RPMI7951 (cell line): Measurements from ENCODE around the gene KDM7A. TPM values are rescaled to one million over a fixed set of nuclear protein-coding genes. Genes with fewer than 3 reads are reported as not detected.

Source experiments
- DNase-seq: peaks from one replicate; pipeline ENCODE4 v3.0.0-alpha.2; 2012; ENCODE audit warnings: low read depth
- total RNA-seq: library from RNA; depleted of rRNA; stranded (reverse); fragments of >200 nt; shearing (Covaris generic); gene quantifications from 2 replicates; pipeline ENCODE4 v1.2.3, GENCODE V29; 2014

KDM7A gene
- total RNA-seq, 1 experiment from 2014 or later: 1.2 TPM

DNA sequence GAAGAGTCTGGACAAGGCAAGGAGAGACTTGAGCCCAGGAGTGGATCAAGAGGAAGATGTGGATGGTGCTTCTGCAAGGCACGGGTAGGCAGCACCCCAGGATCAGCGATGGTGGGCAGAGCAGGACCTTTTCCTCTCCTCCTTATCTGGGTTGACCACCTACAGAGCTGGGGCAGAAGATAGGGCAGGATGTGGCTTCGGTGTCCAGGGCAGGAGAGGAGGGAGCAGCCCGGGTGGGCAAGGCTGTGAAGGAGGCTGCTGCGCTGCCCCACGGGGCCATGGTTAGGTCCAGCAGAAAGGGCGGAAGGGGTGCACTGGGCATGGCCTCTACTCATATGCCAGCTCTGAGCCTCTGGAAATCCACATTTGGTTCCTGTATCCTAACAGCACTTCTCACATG lies 94.0 kb downstream of the KDM7A start:
- DNase-seq: no peak

DNA sequence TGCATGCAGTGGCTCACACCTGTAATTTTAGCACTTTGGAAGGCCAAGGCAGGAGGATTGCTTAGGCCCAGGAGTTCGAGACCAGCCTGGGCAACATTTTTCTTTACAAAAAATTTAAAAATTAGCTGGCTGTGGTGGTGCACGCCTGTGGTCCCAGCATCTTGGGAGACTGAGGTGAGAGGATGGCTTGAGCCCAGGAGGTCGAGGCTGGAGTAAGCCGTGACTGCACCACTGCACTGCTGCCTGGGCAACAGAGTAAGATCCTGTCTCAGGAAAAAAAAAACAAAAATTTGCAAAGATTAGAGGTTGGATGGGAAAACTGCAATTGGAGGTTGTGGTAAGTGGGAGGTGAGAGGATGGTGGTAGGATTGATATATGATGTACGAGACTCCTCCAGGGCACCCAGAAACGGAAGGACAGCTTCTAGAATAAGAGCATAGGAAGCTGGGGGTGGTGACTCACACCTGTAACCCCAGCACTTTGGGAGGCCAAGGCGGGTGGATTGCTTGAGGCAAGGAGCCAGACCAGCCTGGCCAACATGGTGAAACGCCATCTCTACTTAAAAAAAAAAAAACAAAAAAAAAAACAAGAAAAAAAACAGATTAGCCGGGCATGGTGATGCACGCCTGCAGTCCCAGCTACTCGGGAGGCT lies 94.9 kb downstream of the KDM7A start:
- DNase-seq: peak; percentile 68

DNA sequence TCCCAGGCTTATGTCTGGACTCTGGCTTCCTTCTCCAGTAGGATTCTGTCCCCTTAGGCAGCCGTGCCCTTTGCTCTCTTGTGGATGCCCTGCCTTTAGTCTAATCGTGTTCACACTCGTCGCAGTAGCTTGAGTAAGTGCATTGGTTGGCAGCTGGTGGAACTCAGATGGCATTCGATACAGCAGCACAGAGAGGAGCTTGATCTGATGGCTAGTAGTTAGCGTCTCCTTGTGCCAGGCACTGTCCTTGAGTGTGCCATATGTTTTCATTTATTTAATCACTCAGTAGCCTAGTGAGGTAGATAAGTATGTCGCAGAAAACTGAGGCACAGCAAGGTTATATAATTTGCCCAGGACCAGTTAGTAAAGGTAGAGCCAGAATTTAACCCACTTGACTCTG lies 95.9 kb downstream of the KDM7A start:
- DNase-seq: no peak

DNA sequence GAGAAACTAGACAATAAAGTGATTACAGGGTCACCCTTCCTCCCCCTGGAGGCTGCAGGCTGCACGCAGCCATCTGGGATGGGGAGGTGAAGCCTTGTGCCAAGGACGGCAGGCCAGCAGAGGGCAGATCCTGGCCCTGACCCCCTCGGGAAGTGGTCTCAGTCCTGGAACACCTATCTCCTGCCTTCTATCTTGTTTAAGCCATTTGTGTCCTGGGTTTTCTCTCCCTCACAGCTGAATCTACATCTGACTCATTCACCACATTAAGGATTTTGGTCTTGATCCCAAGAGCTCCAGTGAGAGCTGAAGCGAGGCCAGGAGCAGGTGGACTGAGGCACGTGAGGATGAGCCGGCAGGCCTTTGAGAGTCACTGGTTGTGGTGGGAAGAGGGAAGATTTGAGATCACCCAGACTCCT lies 97.7 kb downstream of the KDM7A start:
- DNase-seq: peak; percentile 87

DNA sequence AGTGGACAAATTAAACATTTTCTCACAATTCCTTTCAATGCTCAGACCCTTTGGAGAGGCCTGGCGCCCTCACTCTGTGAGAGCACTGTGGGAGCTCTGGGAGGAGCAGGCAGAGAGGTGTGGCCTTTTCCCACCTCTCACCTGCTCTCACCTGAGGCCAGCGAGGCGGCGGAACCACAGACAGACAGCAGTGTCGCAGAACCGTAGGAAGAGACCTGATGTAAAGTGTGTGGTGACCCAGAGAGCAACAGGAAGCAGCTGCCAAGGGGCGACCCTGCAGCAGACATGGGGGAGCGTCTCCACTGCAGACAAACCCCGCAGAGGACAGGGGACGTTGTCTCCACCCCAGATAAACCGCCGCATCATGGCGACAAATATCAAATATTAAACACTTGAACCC lies 98.4 kb downstream of the KDM7A start:
- DNase-seq: no peak

DNA sequence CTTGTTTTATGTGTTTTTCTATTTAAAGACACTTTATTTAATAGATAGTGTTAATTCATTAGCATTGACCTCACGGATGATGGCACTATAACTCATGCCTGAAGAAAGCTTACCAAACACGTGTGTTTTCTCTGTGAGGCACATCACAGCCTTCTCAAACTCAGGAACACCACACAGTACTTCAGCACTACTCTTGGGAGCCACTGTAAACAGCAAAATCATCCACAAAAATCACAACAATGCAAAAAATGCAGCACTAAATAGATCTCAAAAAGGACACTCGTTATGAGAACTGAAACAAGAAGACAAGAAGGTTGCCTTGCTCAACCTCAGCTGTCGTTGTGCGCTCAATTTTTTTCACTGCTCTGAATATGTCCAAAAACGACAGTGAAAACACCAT lies 102.0 kb downstream of the KDM7A start:
- DNase-seq: no peak

DNA sequence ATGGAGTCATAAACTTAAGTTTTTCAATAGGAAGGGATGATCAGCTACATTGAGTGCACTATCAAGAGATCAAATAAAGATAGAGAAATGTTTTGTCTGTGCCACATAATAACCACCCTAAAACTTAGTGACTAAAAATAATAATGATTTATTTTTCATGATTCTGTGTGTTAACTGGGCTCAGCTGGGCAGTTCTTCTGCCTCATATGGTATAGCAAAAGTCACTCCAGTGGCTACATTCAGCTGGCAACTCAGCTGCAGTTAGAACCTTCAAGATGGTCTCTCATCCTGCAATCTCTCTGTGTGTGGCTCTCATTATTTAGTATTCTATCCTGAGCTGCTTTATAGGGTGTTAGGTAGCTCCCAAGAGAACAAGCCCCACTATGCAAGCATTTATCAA lies 106.2 kb downstream of the KDM7A start:
- DNase-seq: no peak

DNA sequence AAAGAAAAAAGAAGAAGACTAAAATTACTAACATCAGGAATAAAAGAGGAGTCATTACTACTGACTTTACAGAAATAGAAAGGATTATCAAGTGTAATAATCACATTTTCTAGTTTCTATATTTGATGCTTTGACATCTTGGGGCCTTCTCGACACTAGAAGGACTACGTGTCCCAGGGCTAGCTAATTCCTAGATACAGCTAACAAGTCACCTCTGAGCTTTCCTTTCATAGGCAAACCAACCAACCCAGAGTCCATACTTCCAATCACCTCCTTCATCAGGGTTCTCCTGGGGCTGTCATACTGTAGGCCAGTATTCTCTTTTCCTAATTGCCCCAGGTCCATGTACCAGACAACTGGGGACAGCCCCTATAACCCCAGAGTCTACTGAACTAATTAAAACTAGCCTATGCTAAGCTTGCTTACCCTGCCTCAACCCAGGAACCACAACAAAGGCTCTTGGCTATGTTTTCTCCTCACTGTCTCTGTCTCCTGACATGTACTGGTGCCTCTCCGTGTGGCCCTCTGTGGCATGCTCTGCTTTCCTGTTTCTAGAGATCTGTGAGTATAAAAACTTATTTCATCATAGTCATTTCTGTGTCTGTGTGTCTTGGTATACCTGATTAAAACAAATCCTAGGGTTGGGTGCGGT lies 107.4 kb downstream of the KDM7A start:
- no peak for DNase-seq

DNA sequence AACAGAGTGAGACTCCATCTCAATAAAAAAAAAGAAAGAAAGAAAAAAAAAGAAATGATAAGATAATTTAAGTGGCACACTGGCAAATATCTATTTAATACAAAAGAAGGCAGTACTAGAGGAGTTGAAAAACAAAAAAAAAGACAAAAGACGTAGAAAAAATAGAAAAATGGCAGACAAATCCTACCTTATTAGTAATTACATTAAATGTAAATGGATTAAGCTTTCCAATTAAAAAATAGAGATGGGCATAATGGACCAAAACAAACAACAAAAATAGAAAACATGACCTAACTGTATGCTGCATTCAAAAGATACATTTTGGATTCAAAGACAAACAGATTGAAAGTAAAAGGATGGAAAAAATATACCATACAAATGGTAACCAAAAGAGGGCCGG lies 108.8 kb downstream of the KDM7A start:
- no peak for DNase-seq

DNA sequence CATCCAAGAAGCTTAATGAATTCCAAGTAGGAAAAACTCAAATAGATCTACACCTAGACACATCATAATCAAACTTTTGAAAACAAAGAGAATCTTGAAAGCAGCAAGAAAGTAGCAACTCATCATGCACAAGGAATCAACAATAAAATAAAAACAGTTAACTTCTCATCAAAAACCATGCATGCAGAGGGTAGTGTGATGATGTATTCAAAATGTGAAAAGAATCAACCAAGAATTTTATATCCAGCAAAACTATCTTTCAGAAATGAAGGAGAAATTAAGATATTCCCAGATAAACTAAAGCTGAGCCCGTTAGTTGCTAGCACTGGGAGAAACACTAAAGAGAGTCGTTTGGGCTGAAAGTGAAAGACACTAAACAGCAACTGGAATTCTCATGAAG lies 109.7 kb downstream of the KDM7A start:
- no peak for DNase-seq

DNA sequence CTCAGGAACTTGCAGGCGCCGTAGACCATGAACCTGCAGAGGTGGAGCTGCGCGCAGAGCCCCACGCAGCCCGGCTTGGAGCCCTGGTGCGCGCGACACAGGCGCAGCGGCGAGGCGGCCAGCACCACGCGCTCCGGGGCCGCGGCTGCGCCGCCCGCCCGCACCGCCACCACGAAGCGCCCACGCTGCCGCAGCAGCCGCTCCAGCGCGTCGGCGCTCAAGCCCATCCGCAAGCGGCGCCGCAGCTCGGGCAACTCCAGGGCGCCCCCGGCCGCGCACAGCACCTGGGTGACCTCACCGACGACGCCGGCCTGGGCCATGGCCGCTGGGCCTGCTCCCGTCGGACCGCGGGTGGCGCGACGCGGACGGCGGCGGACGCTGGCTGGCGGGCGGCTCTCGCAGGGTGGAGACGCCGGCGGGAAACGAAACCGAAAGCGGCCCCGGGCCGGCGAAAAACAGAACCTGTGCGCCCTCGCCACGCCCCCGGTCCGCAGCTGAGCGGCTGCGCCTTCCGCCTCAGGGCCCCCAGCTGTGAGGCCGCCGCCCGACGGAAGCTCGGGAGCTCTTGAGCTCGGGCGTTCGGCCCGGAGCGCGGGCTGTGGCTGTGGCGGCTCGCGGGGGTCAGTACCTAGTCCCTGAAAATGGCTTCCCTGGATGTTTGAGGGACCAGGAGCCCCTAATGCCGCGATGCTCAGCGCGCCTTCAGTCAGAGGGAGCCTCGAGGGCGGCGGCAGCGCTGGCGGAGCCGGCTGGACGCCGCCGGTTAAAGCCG lies 114.1 kb downstream of the KDM7A start, which contains the start of gene PARP12:
PARP12 (minus strand) TSS at position 424 of the 772 bp plus-strand sequence; CDS start at position 320, 104 bp downstream.
- DNase-seq: peak; percentile 90

DNA sequence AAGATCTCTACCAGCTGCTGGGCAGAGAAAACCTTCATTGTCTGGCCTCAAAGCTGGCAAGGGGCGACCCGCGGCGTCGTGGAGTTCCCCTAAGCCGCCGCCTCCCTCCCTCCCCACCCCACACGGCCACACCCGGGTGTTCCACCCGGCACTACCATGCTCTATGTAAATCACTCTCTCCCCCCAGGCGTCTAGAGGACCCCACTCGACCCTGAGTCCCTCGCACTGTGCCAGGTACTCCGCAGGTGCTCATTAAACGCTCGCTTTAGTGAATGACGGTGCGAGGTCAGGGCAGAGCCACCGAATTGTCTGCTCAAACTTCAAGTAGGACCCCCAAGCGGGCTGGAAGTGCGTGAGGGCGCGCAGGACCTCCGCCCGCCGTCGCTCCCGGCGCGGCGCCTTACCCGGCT lies 114.7 kb downstream of the KDM7A start:
- peak; percentile 31 for DNase-seq

DNA sequence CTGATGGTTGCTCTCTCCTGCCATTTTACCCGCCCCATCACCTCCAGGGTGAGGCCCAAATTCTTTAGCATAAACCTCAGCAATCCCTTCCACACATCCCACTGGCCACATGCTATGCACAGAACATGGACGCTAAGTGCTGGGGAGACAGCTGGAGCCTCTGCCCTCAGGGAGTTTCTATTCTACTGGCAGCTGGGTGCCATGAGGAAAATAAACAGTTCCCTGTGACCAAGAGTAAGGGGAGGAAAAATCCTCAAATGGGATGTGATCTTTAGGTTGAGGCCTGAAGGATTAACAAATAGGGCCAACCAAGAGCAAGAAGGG lies 115.2 kb downstream of the KDM7A start:
- peak; percentile 40 for DNase-seq

DNA sequence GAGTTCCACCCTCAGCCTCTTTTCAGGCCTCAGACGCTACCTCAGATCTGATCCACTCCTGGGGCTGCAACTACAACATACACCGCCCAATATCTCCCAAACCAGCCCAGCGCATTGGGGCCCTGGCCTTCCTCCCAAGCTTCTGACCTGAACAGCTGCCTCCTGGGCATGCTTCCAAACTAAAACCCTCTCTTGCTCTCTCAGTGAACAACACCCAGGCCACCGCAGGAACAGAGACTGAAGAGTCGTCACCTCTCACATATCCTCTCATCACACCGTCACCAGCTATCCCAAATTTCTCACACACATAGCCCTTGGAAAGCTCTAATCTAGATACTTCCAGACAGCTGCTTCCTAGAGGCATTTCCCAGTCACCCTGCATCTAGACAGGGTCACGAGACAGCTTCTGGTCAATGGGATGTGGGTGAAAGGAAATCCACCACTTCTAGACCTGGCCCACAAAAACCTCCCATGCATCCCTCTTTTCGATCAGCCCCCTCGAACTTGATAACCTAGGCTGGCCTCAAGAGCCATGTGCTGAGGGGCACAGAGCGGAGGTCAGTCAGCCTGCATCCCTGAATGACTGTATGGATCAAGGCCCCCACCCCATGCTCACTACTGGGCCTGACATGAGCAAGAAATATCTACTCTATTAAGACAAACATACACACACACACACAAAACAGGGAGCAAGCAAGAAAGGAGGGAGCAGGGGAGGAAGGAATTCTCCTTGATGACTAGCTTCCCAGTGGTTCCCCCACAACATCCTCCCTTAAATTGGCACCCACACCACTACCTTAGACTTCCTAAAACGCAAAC lies 115.8 kb downstream of the KDM7A start:
- peak; percentile 82 for DNase-seq

DNA sequence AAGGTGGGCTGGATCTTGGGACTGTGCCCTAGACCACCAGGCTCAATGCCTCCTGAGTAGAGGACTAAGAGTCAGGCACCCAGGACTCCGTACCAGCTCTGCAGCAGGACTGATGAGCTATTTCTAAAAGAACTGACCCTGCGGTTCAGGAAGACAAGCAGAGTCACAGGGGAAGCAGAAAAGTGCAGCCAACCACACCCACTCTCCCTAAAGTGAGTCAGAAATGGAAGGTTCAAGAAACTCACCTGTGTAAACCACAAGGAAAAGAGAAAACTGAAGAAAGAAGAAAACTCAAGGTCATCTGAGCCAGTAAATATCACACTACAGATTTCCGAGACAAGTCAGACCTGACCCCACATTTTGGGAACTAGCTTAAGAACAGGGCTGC lies 116.5 kb downstream of the KDM7A start:
- no peak for DNase-seq

DNA sequence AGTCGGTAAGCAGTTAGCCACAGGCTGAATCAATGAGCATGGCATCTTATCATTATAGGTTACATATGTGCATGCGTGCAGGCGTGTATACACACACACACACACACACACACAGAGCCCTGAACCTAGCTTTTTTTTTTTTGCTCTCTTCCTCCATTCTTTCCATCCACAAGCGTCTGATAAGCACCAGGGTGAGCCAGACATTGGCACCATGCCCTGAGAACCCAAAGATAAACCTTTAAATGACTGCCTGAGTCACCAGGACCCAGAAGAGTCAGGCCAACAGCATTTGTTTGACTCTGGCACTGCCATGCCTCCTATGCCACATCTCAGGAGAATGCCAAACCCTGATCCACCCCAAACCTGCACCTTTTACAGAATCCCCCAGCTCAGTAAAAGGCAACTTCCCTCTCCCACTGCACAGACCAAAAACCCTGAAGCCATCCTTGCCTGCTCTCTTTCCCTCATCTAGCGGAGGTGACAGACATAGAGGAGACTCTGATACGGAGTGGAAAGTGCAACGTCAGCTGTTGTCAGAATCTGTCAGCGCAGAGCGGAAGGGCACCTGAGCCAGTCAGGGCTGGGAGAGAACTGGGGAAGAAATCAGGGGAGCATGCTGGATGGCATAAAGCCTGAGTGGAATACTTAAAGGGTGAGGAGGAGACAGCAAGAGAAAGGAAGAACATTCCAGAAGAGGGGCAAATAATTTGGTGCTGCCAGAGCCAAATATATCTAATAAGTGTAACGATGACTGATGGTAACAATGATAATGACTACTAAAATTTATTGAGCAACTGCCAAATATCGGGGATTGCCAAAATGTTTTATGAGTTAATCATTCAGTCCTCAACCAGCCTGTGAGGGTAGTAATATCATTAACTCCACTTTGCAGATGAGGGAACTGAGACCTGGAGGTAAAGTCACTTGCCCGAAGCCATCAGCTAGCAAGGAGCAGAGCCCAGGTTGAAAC lies 117.2 kb downstream of the KDM7A start:
- DNase-seq: peak; percentile 94

DNA sequence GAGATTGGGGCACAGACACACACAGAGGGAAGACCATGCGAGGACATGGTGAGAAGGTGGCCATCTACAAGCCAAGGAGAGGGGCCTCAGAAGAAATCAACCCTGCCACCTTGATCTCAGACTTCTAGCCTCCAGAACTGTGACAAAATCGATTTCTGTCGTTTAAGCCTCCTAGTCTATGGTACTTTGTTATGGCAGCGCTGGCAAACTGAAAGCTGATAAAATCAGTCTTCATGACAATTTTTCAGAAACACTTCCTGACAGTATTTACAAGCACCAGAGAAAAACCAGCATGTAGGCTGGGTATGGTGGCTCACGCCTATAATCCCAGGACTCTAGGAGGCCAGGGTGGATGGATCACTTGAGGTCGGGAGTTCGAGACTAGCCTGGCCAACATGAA lies 118.3 kb downstream of the KDM7A start:
- no peak for DNase-seq

DNA sequence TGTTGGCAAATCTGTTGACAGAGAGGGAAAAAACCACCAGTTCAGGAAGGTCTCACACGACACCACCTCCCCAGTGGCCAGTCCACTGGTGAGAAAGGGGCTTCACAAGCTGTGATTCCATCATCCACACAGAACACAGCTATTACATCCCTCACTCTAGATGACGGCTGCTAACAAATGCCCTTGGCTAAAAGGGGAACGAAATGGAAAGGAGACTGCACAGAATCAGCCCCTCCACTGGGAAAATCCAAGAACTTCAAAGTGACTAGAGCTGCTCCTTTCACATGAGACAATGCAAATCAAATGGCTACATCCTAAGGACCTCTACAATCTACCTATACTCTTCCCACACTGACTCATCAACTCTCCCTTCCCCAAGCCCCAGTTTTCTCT lies 119.6 kb downstream of the KDM7A start:
- no peak for DNase-seq

DNA sequence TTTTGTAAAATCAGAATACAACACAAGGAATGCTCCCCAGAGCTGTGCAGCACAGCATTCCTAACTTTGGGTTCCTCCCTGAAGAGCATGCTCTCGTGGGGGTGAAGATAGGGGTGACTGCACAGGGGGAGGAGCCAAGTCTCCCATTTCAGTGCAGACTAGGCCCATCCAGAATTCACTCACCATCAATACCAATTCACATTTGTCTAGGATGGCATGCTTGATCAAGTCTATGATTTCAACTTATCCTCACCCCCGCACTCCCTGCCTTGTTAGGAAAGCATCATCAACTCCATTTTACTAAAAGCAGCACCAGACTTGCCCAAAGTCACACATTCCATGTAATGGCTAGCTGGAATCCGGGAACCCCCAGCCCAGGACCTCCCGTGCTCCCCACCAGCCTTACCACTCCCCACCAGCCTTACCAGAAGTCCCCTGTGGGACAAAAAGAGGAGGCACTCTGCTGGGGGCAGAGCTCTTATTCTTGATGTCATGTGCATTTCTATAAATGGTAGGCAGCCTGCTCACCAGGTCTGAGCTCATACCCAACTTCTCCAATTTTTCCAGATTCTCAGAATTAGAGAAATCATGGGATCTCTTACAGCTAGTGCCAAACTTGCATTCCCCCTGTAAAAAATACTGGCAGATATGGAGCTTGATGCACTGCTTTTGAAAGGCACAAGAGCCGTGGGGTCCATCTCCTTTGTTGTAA lies 120.2 kb downstream of the KDM7A start:
- DNase-seq: no peak

DNA sequence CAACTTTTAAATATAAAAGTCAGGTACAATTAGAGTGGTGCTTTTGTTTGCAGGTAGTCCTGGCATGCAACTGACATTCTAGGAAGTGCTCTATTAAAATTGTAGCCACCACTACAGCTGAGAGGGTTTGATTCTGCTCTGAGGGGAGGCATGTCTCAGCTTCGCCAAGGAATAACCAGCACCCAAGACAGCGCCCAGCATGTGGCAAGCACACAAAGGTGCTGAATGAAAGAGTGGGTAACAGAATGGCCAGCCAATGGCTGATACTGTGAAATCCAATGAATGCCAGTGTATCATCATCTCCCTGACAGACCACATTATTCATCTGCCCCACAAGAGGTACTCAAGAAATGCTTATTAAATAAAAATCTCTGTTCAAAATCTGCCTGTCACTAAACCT lies 121.0 kb downstream of the KDM7A start:
- no peak for DNase-seq
